ENCODE measurements around the gene INHBB. TPM values are rescaled to one million over a fixed set of nuclear protein-coding genes. Genes with fewer than 3 reads are reported as not detected.

Gene INHBB
- total RNA-seq, 4 donors from 2014 or later, result 21.4 to 69.1 (median 62.1) TPM

DNA sequence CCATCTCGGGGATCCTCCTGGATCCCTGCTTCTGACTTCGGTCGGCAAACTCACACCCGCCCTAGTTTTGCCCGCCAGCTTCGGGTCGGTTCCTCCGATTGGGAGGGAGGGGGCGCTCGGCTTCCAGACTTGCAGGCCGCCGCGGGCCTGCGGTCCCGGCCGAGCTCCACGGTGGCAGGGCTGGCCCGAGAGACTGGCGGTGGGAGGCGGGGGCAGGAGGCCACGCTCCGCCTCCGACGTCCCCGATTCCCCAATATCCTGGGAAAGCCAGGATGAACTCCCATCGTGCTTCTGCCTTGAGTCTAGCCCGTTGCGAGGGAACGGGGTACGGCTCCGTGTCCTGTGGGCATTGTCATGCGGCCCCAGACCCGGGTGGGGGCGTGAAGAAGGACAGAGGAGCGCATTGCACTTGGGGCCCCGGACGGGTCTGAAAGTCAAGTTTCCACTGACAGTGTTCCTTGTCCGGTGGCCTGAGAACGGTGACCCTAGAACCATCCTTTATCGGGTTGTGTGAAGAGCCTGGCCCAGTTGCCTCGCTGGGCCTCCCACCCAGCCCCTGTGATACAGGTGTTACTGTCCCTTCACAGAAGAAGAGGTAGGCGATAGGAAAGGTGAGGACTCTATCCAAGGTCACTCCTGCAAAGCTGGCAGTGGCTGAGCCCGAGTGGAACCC is 2.4 kb upstream of the INHBB start:
- TF ChIP-seq, protein P1, sequence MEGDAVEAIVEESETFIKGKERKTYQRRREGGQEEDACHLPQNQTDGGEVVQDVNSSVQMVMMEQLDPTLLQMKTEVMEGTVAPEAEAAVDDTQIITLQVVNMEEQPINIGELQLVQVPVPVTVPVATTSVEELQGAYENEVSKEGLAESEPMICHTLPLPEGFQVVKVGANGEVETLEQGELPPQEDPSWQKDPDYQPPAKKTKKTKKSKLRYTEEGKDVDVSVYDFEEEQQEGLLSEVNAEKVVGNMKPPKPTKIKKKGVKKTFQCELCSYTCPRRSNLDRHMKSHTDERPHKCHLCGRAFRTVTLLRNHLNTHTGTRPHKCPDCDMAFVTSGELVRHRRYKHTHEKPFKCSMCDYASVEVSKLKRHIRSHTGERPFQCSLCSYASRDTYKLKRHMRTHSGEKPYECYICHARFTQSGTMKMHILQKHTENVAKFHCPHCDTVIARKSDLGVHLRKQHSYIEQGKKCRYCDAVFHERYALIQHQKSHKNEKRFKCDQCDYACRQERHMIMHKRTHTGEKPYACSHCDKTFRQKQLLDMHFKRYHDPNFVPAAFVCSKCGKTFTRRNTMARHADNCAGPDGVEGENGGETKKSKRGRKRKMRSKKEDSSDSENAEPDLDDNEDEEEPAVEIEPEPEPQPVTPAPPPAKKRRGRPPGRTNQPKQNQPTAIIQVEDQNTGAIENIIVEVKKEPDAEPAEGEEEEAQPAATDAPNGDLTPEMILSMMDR (IDR thresholded peaks at IDR 0.05; ENCODE audit: low read depth), result no peak

DNA sequence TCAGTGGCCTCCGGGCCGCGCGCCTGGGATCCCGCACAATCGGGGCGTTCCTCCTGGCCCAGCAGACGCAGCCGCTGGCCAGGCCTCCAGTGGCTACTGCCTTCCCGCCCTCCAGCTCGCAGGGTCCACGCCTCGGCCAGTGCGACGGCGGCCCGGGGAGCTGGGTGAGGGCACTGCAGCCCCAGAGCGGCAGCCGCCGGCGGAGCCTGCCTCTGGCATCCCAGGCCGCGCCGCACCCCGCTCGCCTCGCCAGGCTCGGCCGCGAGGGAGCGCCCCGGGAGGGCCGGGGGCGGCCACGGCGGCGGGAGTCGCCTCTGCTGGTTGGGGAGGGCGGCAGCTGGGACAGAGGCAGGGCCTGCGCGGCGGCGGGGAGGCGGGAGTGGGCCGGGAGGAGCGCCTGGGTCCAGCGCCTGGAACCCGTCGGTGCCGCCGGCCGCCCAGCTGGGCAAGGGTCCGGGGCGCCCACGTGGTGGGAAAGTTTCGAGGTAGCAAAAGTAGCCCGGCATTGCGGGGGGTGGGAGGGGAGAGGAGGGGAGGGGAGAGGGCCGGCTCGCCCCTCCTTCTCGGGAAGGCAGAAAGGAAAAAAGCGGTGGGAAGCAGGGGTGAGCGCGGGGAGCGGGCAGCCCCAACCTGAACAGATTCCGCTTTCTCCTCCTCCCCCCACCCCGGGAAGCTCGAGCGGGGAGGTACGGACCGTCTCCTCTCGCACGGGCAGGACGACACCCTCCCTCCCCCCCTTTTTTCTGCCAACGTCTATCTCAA is 1.5 kb upstream of the INHBB start:
- TF ChIP-seq, protein P1 (IDR thresholded peaks at IDR 0.05; ENCODE audit: low read depth), result no peak

DNA sequence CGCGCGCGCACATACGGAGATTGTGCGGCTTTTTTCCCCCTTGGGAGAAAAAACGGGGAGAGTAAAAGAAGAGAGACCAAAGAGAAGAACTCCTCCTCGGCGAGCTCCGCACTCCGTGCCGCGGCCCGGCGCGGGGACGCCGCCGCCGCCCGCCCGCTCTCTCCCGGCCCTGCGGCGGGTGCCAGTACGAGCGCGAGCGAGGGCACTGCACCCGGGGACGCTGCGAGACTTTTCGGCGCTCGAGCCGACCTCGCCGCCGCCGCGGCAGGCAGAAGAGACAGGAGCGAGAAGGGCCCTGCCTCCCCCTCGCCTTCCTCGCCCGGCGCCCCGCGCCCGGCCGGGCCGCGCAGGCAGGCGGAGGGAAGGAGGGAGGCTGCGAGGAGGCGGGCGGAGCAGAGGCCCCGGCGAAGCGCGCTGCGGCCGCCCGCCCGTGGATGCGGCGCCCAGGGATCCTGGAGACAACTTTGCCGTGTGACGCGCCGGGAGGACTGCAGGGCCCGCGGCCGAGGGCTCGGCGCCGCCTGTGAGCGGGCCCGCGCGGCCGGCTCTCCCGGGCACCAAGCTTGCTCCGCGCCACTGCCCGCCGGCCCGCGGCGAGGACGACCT is 857 bp upstream of the INHBB start:
- TF ChIP-seq, protein P1 (IDR thresholded peaks at IDR 0.05; ENCODE audit: low read depth), result no peak

DNA sequence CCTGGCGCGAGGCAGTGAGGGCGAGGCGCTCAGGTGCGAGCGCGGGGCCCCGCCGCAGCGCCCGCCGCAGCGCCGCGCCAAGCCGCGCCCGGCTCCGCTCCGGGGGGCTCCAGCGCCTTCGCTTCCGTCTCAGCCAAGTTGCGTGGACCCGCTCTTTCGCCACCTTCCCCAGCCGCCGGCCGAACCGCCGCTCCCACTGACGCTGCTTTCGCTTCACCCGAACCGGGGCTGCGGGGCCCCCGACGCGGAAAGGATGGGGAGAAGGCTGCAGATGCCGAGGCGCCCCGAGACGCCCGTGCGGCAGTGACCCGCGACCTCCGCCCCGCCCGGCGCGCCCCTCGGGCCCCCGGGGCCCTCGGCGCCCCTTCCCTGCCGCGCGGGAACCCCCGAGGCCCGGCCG is 328 bp upstream of the INHBB start:
- TF ChIP-seq, protein P1 (IDR thresholded peaks at IDR 0.05; ENCODE audit: low read depth), result no peak

DNA sequence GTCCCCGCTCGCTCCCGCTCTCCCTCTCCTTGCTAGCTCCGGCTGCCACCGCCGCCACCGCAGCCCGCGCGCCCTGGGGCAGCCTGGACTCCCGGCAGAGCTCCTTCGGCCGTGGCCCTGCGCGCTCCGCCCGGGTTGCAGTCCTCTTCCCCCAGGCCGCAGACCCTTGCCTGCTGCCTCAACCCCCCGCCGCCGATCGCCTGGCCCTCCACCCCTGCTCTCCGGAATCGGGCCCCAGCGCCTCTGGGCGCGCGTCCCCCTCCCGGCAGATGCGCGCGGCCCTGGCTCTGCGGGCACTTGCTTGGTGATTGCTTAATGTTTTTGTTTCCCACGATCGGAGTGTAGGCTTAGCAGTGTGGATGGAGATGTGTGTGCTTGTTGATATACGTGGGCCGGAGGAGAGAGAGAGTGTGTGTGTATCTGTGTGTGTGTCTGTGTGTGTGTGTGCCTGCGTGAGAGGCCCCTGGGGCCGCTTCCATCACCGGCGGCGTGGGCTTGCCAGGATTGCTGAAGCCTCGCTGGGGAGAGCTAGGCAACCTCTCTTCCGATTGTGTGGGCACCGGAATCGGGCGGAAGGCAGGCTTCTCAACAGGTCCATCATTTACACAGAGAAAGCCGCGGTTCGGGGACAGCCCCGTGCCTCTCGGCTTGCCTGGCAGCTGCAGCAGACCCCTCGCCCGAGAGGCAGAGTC is 877 bp downstream of the INHBB start:
- TF ChIP-seq, protein P1 (IDR thresholded peaks at IDR 0.05; ENCODE audit: low read depth), result no peak

DNA sequence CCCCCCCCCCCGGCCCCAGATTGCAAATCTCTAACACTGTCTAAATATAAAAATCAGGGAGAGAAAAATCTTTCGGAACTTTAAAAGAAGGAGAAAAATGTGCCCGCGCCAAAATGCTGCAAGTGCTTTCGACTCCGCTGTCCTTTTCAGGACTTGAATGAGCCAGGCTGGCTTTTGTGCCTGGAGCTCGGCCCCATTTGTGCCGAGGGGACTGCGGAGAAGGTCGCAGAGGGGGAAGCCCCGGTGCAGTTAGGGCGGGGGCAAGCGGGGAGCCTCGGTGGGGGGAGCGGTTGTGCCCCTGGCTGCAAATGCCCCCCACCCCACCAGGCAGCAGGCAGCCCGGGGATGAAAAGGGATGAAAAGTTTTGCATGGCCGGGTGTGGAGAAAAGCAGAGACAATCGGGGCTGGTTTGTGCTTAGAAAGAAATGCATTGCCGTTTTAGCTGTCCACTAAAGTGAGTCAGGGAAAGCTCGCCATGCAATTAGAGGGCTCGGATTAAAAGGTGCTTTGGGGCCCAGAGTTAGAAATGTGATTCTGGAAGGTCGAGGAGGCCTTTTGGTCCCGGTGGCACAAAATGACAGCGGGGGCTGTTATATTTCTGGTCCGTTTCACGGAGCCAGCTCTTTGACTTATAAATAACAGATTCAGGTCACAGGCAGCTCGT is 1.6 kb downstream of the INHBB start:
- TF ChIP-seq, protein P1 (IDR thresholded peaks at IDR 0.05; ENCODE audit: low read depth), result no peak

Data from subcutaneous adipose tissue (tissue), 4 donors.